ENCODE data around the gene ANO8.
A peak's percentile ranks its signal among the peaks of the same experiment; 100 is the strongest.

ANO8 gene

DNA sequence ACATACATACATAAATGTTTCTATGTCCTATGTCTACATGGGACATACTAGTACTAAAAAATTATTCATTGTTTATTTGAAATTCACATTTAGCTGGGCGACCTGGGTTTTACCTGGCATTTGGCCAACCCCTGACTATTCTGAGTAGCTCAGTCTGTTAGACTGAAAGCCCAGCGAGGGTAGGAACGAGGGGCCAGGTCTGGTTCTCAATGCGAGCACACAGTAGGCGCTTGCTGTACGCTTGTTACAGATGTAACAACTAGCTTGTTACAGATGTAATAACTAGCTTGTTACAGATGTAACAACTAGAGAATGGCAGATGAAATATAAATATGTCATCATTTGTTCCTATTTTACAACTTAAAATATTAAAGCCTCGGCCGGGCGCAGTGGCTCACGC lies 920 bp upstream of the ANO8 start:
- Histone ChIP-seq H3K4ac (ENCODE audit: low read depth in 1 of 2, low read length in 2 of 2) (no peak overlapping the region), H3K79me1 (replicated peaks; ENCODE audit: low read length, poor library complexity, severe bottlenecking) (peaks cover 19% of the 10 kb centered on the region), H3K27me3 (ENCODE audit: control insufficient read depth in 1 of 2, insufficient read depth in 1 of 2, low read length in 2 of 2) (no peaks in the 10 kb centered on the region), H2BK120ac (ENCODE audit: low read depth, low read length) (no peak overlapping the region), H2BK5ac (ENCODE audit: low read depth, low read length, poor library complexity, severe bottlenecking) (no peak overlapping the region), H4K91ac (ENCODE audit: low read length) (no peak overlapping the region), H3K9me3 (ENCODE audit: control insufficient read depth, low read length) (no peaks in the 10 kb centered on the region), H4K8ac (ENCODE audit: low read length) (no peak overlapping the region), H3K9ac (ENCODE audit: low read length) (peak overlapping the region; percentile 78), H3K18ac (ENCODE audit: low read depth in 1 of 2, low read length in 2 of 2) (no peak overlapping the region), H3K27ac (ENCODE audit: low read length, poor library complexity, severe bottlenecking) (no peak overlapping the region), H2BK12ac (ENCODE audit: low read length in 2 of 2) (no peak overlapping the region), H3K14ac (ENCODE audit: low read length in 2 of 2) (no peak overlapping the region), H2AFZ (ENCODE audit: low read depth, low read length) (no peak overlapping the region), H3K4me3 (ENCODE audit: insufficient read depth in 1 of 2, low read depth in 1 of 2, low read length in 2 of 2) (peak overlapping the region in 1 of 2 experiments; percentile 88), H3K23ac (ENCODE audit: low read length in 2 of 2) (no peak overlapping the region), H3K4me1 (ENCODE audit: control insufficient read depth, insufficient read depth, low read depth, low read length) (peaks cover 28% of the 10 kb centered on the region), H3K4me2 (ENCODE audit: low read length, poor library complexity, severe bottlenecking) (no peak overlapping the region), H2BK15ac (ENCODE audit: low read depth, poor library complexity, severe bottlenecking) (no peak overlapping the region), H2AK5ac (ENCODE audit: low read length, severe bottlenecking) (no peak overlapping the region), H3K36me3 (ENCODE audit: control insufficient read depth in 1 of 2, insufficient read depth in 2 of 2, low read depth in 1 of 2, low read length in 2 of 2) (peaks cover 9 to 34% of the 10 kb centered on the region in 2 experiments)
- WGBS = 92% methylated on average over 7 of the region's 10 CpGs
- no peak for DNase-seq

DNA sequence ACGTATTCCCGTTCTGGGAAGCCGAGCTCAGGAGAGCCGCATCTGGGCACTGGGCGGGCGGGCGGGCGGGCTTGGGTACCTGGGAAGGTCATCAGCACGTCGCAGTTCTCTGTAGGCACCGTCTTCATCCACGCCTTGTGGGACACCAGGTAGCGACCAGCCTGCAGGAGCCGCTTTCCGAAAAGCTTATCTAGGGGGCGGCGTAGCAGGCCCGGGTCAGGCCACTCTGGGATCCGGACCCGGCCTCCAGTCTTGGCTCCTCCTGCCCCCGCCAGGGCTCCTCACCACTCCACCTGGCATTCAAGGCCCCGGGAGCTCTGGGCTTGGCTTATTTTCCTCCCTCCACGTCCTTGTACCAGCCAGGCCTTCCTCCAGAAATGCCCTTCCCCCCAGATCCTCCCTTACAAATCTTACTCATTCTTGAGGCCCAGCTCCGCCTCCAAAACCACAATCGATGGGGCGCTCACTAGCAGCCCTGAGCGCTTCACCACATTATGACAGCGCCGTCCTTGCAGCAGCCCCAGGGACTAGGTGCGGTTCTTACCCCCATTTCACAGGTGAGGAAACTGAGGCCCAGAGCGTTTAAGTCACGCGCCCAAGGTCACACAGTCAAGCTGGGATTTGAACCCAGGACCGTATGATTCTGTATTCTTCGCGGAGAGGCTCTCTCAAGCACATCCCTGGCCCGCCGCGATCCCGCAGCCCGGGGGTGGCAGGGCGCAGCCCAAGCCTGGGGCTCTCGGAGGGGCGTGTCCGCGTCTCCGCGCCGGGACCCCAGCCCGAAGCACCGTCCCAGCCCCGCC lies 843 bp downstream of the ANO8 start:
- 34% methylated on average over 52 of the region's 52 CpGs for WGBS
- Histone ChIP-seq H4K91ac (ENCODE audit: low read length) (peak overlapping the region; percentile 76), H3K79me1 (replicated peaks; ENCODE audit: low read length, poor library complexity, severe bottlenecking) (peaks cover 22% of the 10 kb centered on the region), H2BK15ac (ENCODE audit: low read depth, poor library complexity, severe bottlenecking) (peak overlapping the region; percentile 80), H3K4ac (ENCODE audit: low read depth in 1 of 2, low read length in 2 of 2) (peak overlapping the region; percentile 35 to 94), H3K36me3 (ENCODE audit: control insufficient read depth in 1 of 2, insufficient read depth in 2 of 2, low read depth in 1 of 2, low read length in 2 of 2) (peaks cover 18 to 40% of the 10 kb centered on the region in 2 experiments), H3K4me3 (ENCODE audit: insufficient read depth in 1 of 2, low read depth in 1 of 2, low read length in 2 of 2) (peak overlapping the region; percentile 83 to 88), H3K9me3 (ENCODE audit: control insufficient read depth, low read length) (no peaks in the 10 kb centered on the region), H2BK5ac (ENCODE audit: low read depth, low read length, poor library complexity, severe bottlenecking) (no peak overlapping the region), H3K9ac (ENCODE audit: low read length) (peak overlapping the region; percentile 78), H4K8ac (ENCODE audit: low read length) (peak overlapping the region; percentile 67), H3K4me1 (ENCODE audit: control insufficient read depth, insufficient read depth, low read depth, low read length) (peaks cover 37% of the 10 kb centered on the region), H2AFZ (ENCODE audit: low read depth, low read length) (peak overlapping the region; percentile 86), H3K23ac (ENCODE audit: low read length in 2 of 2) (peak overlapping the region in 1 of 2 experiments; percentile 73), H2BK120ac (ENCODE audit: low read depth, low read length) (peak overlapping the region; percentile 23), H2AK5ac (ENCODE audit: low read length, severe bottlenecking) (no peak overlapping the region), H3K27me3 (ENCODE audit: control insufficient read depth in 1 of 2, insufficient read depth in 1 of 2, low read length in 2 of 2) (no peaks in the 10 kb centered on the region), H3K27ac (ENCODE audit: low read length, poor library complexity, severe bottlenecking) (no peak overlapping the region), H3K4me2 (ENCODE audit: low read length, poor library complexity, severe bottlenecking) (peak overlapping the region; percentile 90), H3K14ac (ENCODE audit: low read length in 2 of 2) (peak overlapping the region in 1 of 2 experiments; percentile 89), H3K18ac (ENCODE audit: low read depth in 1 of 2, low read length in 2 of 2) (peak overlapping the region; percentile 45 to 85), H2BK12ac (ENCODE audit: low read length in 2 of 2) (peak overlapping the region in 1 of 2 experiments; percentile 66)
- DNase-seq = peak; percentile 88

- Histone ChIP-seq H3K79me1 (replicated peaks; ENCODE audit: low read length, poor library complexity, severe bottlenecking) (peaks cover 13% of the 10 kb centered on the region), H2BK12ac (ENCODE audit: low read length in 2 of 2) (no peak overlapping the region), H3K14ac (ENCODE audit: low read length in 2 of 2) (no peak overlapping the region), H2AK5ac (ENCODE audit: low read length, severe bottlenecking) (no peak overlapping the region), H3K4ac (ENCODE audit: low read depth in 1 of 2, low read length in 2 of 2) (no peak overlapping the region), H4K8ac (ENCODE audit: low read length) (no peak overlapping the region), H3K27me3 (ENCODE audit: control insufficient read depth in 1 of 2, insufficient read depth in 1 of 2, low read length in 2 of 2) (no peaks in the 10 kb centered on the region), H2BK5ac (ENCODE audit: low read depth, low read length, poor library complexity, severe bottlenecking) (no peak overlapping the region), H3K27ac (ENCODE audit: low read length, poor library complexity, severe bottlenecking) (no peak overlapping the region), H3K36me3 (ENCODE audit: control insufficient read depth in 1 of 2, insufficient read depth in 2 of 2, low read depth in 1 of 2, low read length in 2 of 2) (peaks cover 18 to 33% of the 10 kb centered on the region in 2 experiments), H2AFZ (ENCODE audit: low read depth, low read length) (no peak overlapping the region), H3K4me2 (ENCODE audit: low read length, poor library complexity, severe bottlenecking) (no peak overlapping the region), H3K23ac (ENCODE audit: low read length in 2 of 2) (no peak overlapping the region), H3K18ac (ENCODE audit: low read depth in 1 of 2, low read length in 2 of 2) (no peak overlapping the region), H3K9me3 (ENCODE audit: control insufficient read depth, low read length) (no peaks in the 10 kb centered on the region), H3K4me1 (ENCODE audit: control insufficient read depth, insufficient read depth, low read depth, low read length) (peaks cover 37% of the 10 kb centered on the region), H3K4me3 (ENCODE audit: insufficient read depth in 1 of 2, low read depth in 1 of 2, low read length in 2 of 2) (peak overlapping the region in 1 of 2 experiments; percentile 17), H2BK120ac (ENCODE audit: low read depth, low read length) (no peak overlapping the region), H4K91ac (ENCODE audit: low read length) (peak overlapping the region; percentile 76), H2BK15ac (ENCODE audit: low read depth, poor library complexity, severe bottlenecking) (no peak overlapping the region), H3K9ac (ENCODE audit: low read length) (no peak overlapping the region)
- DNase-seq = peak; percentile 73
- WGBS = 97% methylated on average over 45 of the region's 45 CpGs
These were observed 1.7 kb downstream of the ANO8 start for GRCh38 chr19:17332677-17333581.

- WGBS = 94% methylated on average over 8 of the region's 8 CpGs
- Histone ChIP-seq H3K27me3 (ENCODE audit: control insufficient read depth in 1 of 2, insufficient read depth in 1 of 2, low read length in 2 of 2) (no peaks in the 10 kb centered on the region), H2BK120ac (ENCODE audit: low read depth, low read length) (no peak overlapping the region), H3K14ac (ENCODE audit: low read length in 2 of 2) (no peak overlapping the region), H3K4me3 (ENCODE audit: insufficient read depth in 1 of 2, low read depth in 1 of 2, low read length in 2 of 2) (no peak overlapping the region), H2AK5ac (ENCODE audit: low read length, severe bottlenecking) (no peak overlapping the region), H2AFZ (ENCODE audit: low read depth, low read length) (no peak overlapping the region), H4K8ac (ENCODE audit: low read length) (no peak overlapping the region), H3K4me2 (ENCODE audit: low read length, poor library complexity, severe bottlenecking) (no peak overlapping the region), H4K91ac (ENCODE audit: low read length) (no peak overlapping the region), H3K18ac (ENCODE audit: low read depth in 1 of 2, low read length in 2 of 2) (no peak overlapping the region), H3K4ac (ENCODE audit: low read depth in 1 of 2, low read length in 2 of 2) (no peak overlapping the region), H2BK5ac (ENCODE audit: low read depth, low read length, poor library complexity, severe bottlenecking) (no peak overlapping the region), H2BK12ac (ENCODE audit: low read length in 2 of 2) (no peak overlapping the region), H3K79me1 (replicated peaks; ENCODE audit: low read length, poor library complexity, severe bottlenecking) (peaks cover 10% of the 10 kb centered on the region), H3K27ac (ENCODE audit: low read length, poor library complexity, severe bottlenecking) (no peak overlapping the region), H3K9ac (ENCODE audit: low read length) (no peak overlapping the region), H3K4me1 (ENCODE audit: control insufficient read depth, insufficient read depth, low read depth, low read length) (peaks cover 40% of the 10 kb centered on the region), H3K23ac (ENCODE audit: low read length in 2 of 2) (no peak overlapping the region), H3K36me3 (ENCODE audit: control insufficient read depth in 1 of 2, insufficient read depth in 2 of 2, low read depth in 1 of 2, low read length in 2 of 2) (peaks cover 23 to 34% of the 10 kb centered on the region in 2 experiments), H3K9me3 (ENCODE audit: control insufficient read depth, low read length) (no peaks in the 10 kb centered on the region), H2BK15ac (ENCODE audit: low read depth, poor library complexity, severe bottlenecking) (no peak overlapping the region)
- no peak for DNase-seq
These were observed 2.3 kb downstream of the ANO8 start for GRCh38 chr19:17332360-17332676.

Measured in mesenchymal stem cell (in vitro differentiated cells and primary cell).